SKM-1 treated with dmso at 0.1 percent for 144 hours (cell line): ENCODE data around the gene SRSF8.
"Not testable (repeated sequence)": the region's sequence is repeated elsewhere in the genome, so short reads cannot be mapped to it uniquely, and the experiment has no call there.

Experiments used
- DNase-seq: peaks from one replicate; lab custom pipeline; 2025; ENCODE audit not compliant: unreplicated experiment; lab: John Stamatoyannopoulos, UW

The SRSF8 gene

GRCh38 chr11:95093548-95093947 is 26.8 kb downstream of the SRSF8 start:
- DNase-seq: no peak

GRCh38 chr11:95095858-95096587 is 29.3 kb downstream of the SRSF8 start:
- no peak for DNase-seq

GRCh38 chr11:95097209-95097608 is 30.5 kb downstream of the SRSF8 start:
- DNase-seq: no peak

- no peak for DNase-seq
Observed at GRCh38 chr11:95098826-95099225, 32.1 kb downstream of the SRSF8 start.

GRCh38 chr11:95100191-95100648 is 33.5 kb downstream of the SRSF8 start:
- no peak for DNase-seq

GRCh38 chr11:95100856-95101507 is 34.3 kb downstream of the SRSF8 start:
- no peak for DNase-seq

GRCh38 chr11:95101935-95102334 is 35.2 kb downstream of the SRSF8 start:
- no peak for DNase-seq

- no peak for DNase-seq
Observed at GRCh38 chr11:95102733-95103132, 36.0 kb downstream of the SRSF8 start.

- DNase-seq: no peak
Observed at GRCh38 chr11:95103701-95104100, 37.0 kb downstream of the SRSF8 start.

- no peak for DNase-seq
Observed at GRCh38 chr11:95104121-95104830, 37.6 kb downstream of the SRSF8 start.

GRCh38 chr11:95104856-95105255 is 38.1 kb downstream of the SRSF8 start:
- no peak for DNase-seq

- no peak for DNase-seq
Observed at GRCh38 chr11:95108159-95108611, 41.5 kb downstream of the SRSF8 start.

- no peak for DNase-seq
Observed at GRCh38 chr11:95108671-95109551, 42.2 kb downstream of the SRSF8 start.

GRCh38 chr11:95111471-95111870 is 44.8 kb downstream of the SRSF8 start:
- DNase-seq: not testable (repeated sequence)

- DNase-seq: no peak
Observed at GRCh38 chr11:95111923-95112540, 45.3 kb downstream of the SRSF8 start.

GRCh38 chr11:95115597-95115996 is 48.9 kb downstream of the SRSF8 start:
- DNase-seq: no peak

- DNase-seq: no peak
Observed at GRCh38 chr11:95119361-95120060, 52.8 kb downstream of the SRSF8 start.
